HG03378 (cell line): ENCODE results near the gene AATF.

Experiments used
- ATAC-seq: cut with Tn5 transposase; IDR thresholded peaks from one replicate; pipeline ENCODE4 v1.9.1; 2021; ENCODE audit warnings: mild to moderate bottlenecking, moderate library complexity; ENCODE audit not compliant: unreplicated experiment

The AATF gene

GRCh38 chr17:36930583-36930900, 18.2 kb upstream of the AATF start:
- no peak for ATAC-seq

GRCh38 chr17:36931096-36931696, 17.6 kb upstream of the AATF start:
- ATAC-seq = no peak

GRCh38 chr17:36931697-36932382, 16.9 kb upstream of the AATF start:
- ATAC-seq = no peak

GRCh38 chr17:36932383-36932693, 16.4 kb upstream of the AATF start:
- no peak for ATAC-seq

GRCh38 chr17:36932694-36933511, 15.9 kb upstream of the AATF start:
- ATAC-seq = no peak

GRCh38 chr17:36933512-36934143, 15.1 kb upstream of the AATF start:
- ATAC-seq = no peak

- ATAC-seq = no peak
Measured at GRCh38 chr17:36934144-36934691, 14.5 kb upstream of the AATF start.

GRCh38 chr17:36934692-36935630, 13.8 kb upstream of the AATF start:
- no peak for ATAC-seq

GRCh38 chr17:36935671-36936454, 12.9 kb upstream of the AATF start:
- ATAC-seq = no peak

- ATAC-seq = no peak
Measured at GRCh38 chr17:36936455-36937000, 12.2 kb upstream of the AATF start.

GRCh38 chr17:36937001-36937958, 11.5 kb upstream of the AATF start, which contains the start of gene LHX1:
Gene LHX1 (plus strand): TSS chr17:36937475. CDS start chr17:36938198, 723 bp downstream.
- no peak for ATAC-seq

GRCh38 chr17:36937959-36938565, 10.7 kb upstream of the AATF start:
- ATAC-seq = no peak

- ATAC-seq = no peak
Measured at GRCh38 chr17:36938566-36939051, 10.1 kb upstream of the AATF start.

- ATAC-seq = no peak
Measured at GRCh38 chr17:36939052-36939801, 9.5 kb upstream of the AATF start.

- no peak for ATAC-seq
Measured at GRCh38 chr17:36939802-36940312, 8.9 kb upstream of the AATF start.
